AG04450 (cell line): ENCODE data around the gene CDH13. TPM values are rescaled to one million over a fixed set of nuclear protein-coding genes. Genes with fewer than 3 reads are reported as not detected.
A peak's percentile ranks its signal among the peaks of the same experiment; 100 is the strongest.

ENCODE experiments used
- CTCF ChIA-PET: fragments of 300-600, 350-600 bp; formaldehyde crosslinking; extraction: SDS; loops from one replicate; lab custom pipeline; 2022; ENCODE audit warnings: antibody characterized with exemption, inconsistent platforms; lab: Charles Lee
- POLR2A ChIA-PET: fragments of 350-600 bp; formaldehyde crosslinking; extraction: SDS; loops from one replicate; lab custom pipeline; 2021; ENCODE audit warnings: antibody characterized with exemption, inconsistent platforms; lab: Yijun Ruan, JAX
- DNase-seq: peaks from one replicate; pipeline ENCODE4 v3.0.0-alpha.2; 2011; ENCODE audit warnings: low read depth, low spot score
- H3K27ac ChIP-seq: one replicate; pipeline ENCODE4 v1.5.1; 2012; ENCODE audit warnings: low read depth, low read length, control low read depth
- H3K27me3 ChIP-seq: one replicate; pipeline ENCODE4 v1.6.0; 2012; ENCODE audit warnings: low read length; ENCODE audit not compliant: control insufficient read depth, insufficient read depth
- H3K4me3 ChIP-seq: 2 replicates; pipeline ENCODE4 v1.5.1; 2011; ENCODE audit warnings: mild to moderate bottlenecking, low read depth, low read length, control low read depth
- H3K9me3 ChIP-seq: 2 replicates; pipeline ENCODE4 v1.5.1; 2012; ENCODE audit warnings: low read length; ENCODE audit not compliant: control insufficient read depth, insufficient read depth
- CTCF ChIP-seq: IDR thresholded peaks from 2 replicates; pipeline ENCODE4 v1.5.1; 2011; ENCODE audit warnings: low read depth, low read length, control low read depth, inconsistent platforms
- polyA plus RNA-seq: library from polyadenylated mRNA; depleted of rRNA; stranded (reverse); fragments of >200 nt; gene quantifications from 2 replicates; pipeline ENCODE4 v1.2.3, GENCODE V29; 2011

The CDH13 gene
- polyA plus RNA-seq, 1 experiment: 55.0 TPM

- Histone ChIP-seq H3K27ac (no peak overlapping the region), H3K4me3 (no peak overlapping the region), H3K9me3 (no peaks in the 10 kb centered on the region), H3K27me3 (no peaks in the 10 kb centered on the region)
- ChIA-PET POLR2A (no interaction called here), CTCF (interaction anchor here (1.8 kb wide), 1 partner anchor 17 kb away, joined by 15 read pairs; no protein-coding TSS in a partner anchor)
- DNase-seq: no peak
- TF ChIP-seq CTCF: no peak
Measured at GRCh38 chr16:83338138-83338537, 711.4 kb downstream of the CDH13 start.

- no peaks in the 10 kb centered on the region for H3K9me3 ChIP-seq
- CTCF ChIA-PET: interaction anchor here (0.9 to 1.4 kb wide), 2 partner anchors 17 to 18 kb away, joined by 3 to 5 read pairs; no protein-coding TSS in a partner anchor
- no peak overlapping the region for H3K27ac ChIP-seq
- no peak for TF ChIP-seq CTCF
- DNase-seq: no peak
- no peaks in the 10 kb centered on the region for H3K27me3 ChIP-seq
- POLR2A ChIA-PET: no interaction called here
- no peak overlapping the region for H3K4me3 ChIP-seq
Measured at GRCh38 chr16:83338941-83339340, 712.2 kb downstream of the CDH13 start.

- H3K4me3 ChIP-seq: no peak overlapping the region
- H3K9me3 ChIP-seq: no peaks in the 10 kb centered on the region
- H3K27me3 ChIP-seq: no peaks in the 10 kb centered on the region
- no peak overlapping the region for H3K27ac ChIP-seq
- POLR2A ChIA-PET: no interaction called here
- no peak for TF ChIP-seq CTCF
- CTCF ChIA-PET: no interaction called here
- DNase-seq: peak; percentile 36
Measured at GRCh38 chr16:83343935-83344366, 717.2 kb downstream of the CDH13 start.

- CTCF ChIA-PET: no interaction called here
- peak overlapping the region; percentile 36 for H3K4me3 ChIP-seq
- no peaks in the 10 kb centered on the region for H3K27me3 ChIP-seq
Measured at GRCh38 chr16:83345846-83346640, 719.3 kb downstream of the CDH13 start.

More at GRCh38 chr16:83345846-83346640, 719.3 kb downstream of the CDH13 start:
- Histone ChIP-seq H3K9me3 (no peaks in the 10 kb centered on the region), H3K27ac (no peak overlapping the region)
- DNase-seq: no peak
- no peak for TF ChIP-seq CTCF
- POLR2A ChIA-PET: no interaction called here
